H9 (cell line): ENCODE results near the gene DENND6B. TPM values are rescaled to one million over a fixed set of nuclear protein-coding genes. Genes with fewer than 3 reads are reported as not detected.

Experiments used
- DNase-seq: peaks from one replicate; pipeline ENCODE4 v3.0.0-alpha.2; 2017
- H2AFZ ChIP-seq: one replicate; pipeline ENCODE4 v1.6.1; 2013; ENCODE audit warnings: mild to moderate bottlenecking, low read length, control low read depth, moderate library complexity
- H2AK5ac ChIP-seq: 2 replicates; pipeline ENCODE4 v1.6.1; 2013; ENCODE audit warnings: low read length, control low read depth, mixed read lengths; ENCODE audit not compliant: insufficient read length
- H2BK120ac ChIP-seq: one replicate; pipeline ENCODE4 v1.6.1; 2013; ENCODE audit warnings: low read depth, mild to moderate bottlenecking, low read length, control low read depth, inconsistent platforms; ENCODE audit not compliant: poor library complexity, severe bottlenecking
- H2BK12ac ChIP-seq: 2 replicates; pipeline ENCODE4 v1.6.1; 2013; ENCODE audit warnings: low read length, control low read depth, mixed read lengths, low read depth; ENCODE audit not compliant: insufficient read length
- H2BK15ac ChIP-seq: 2 replicates; pipeline ENCODE4 v1.6.1; 2013; ENCODE audit warnings: low read depth, low read length, control low read depth
- H2BK20ac ChIP-seq: one replicate; pipeline ENCODE4 v1.6.1; 2013; ENCODE audit warnings: low read depth, mild to moderate bottlenecking, low read length, control low read depth, inconsistent platforms; ENCODE audit not compliant: poor library complexity, severe bottlenecking
- H2BK5ac ChIP-seq: 2 replicates; pipeline ENCODE4 v1.6.1; 2013; ENCODE audit warnings: low read length, control low read depth, mixed read lengths; ENCODE audit not compliant: insufficient read length
- H3K14ac ChIP-seq: 2 replicates; pipeline ENCODE4 v1.6.1; 2013; ENCODE audit warnings: low read length, control low read depth; ENCODE audit not compliant: insufficient read depth
- H3K18ac ChIP-seq: 2 replicates; pipeline ENCODE4 v1.6.1; 2013; ENCODE audit warnings: low read depth, mild to moderate bottlenecking, mixed read lengths, low read length, control low read depth; ENCODE audit not compliant: insufficient read length
- H3K23ac ChIP-seq: 2 replicates; pipeline ENCODE4 v1.6.1; 2013; ENCODE audit warnings: low read length, control low read depth, mixed read lengths, low read depth; ENCODE audit not compliant: insufficient read length
- H3K23me2 ChIP-seq: 2 replicates; pipeline ENCODE4 v1.6.1; 2013; ENCODE audit warnings: low read depth, mild to moderate bottlenecking, mixed read lengths, low read length, control low read depth; ENCODE audit not compliant: insufficient read length, poor library complexity, severe bottlenecking
- H3K27ac ChIP-seq: 2 replicates; pipeline ENCODE4 v1.5.1; 2013; ENCODE audit warnings: low read length, control low read depth, mixed read lengths, low read depth; ENCODE audit not compliant: insufficient read length
- H3K27me3 ChIP-seq: 2 replicates; pipeline ENCODE4 v1.6.1; 2013; ENCODE audit warnings: low read length, control low read depth, inconsistent platforms; ENCODE audit not compliant: insufficient read depth
- H3K4ac ChIP-seq: 2 replicates; pipeline ENCODE4 v1.6.1; 2013; ENCODE audit warnings: low read depth, mild to moderate bottlenecking, control low read depth, inconsistent platforms, low read length, moderate library complexity
- H3K4me1 ChIP-seq: 2 replicates; pipeline ENCODE4 v1.6.1; 2013; ENCODE audit warnings: low read length, control low read depth, inconsistent platforms; ENCODE audit not compliant: insufficient read depth
- H3K4me2 ChIP-seq: 2 replicates; pipeline ENCODE4 v1.6.1; 2013; ENCODE audit warnings: low read length, control low read depth, mixed read lengths; ENCODE audit not compliant: insufficient read length, insufficient read depth
- H3K56ac ChIP-seq: 2 replicates; pipeline ENCODE4 v1.6.1; 2013; ENCODE audit warnings: low read depth, mild to moderate bottlenecking, mixed read lengths, low read length, control low read depth; ENCODE audit not compliant: insufficient read length
- H3K79me1 ChIP-seq: 2 replicates; pipeline ENCODE4 v1.6.1; 2013; ENCODE audit warnings: low read depth, mild to moderate bottlenecking, moderate library complexity, low read length, control low read depth, inconsistent platforms; ENCODE audit not compliant: insufficient read depth, poor library complexity, severe bottlenecking
- H3K79me2 ChIP-seq: 2 replicates; pipeline ENCODE4 v1.6.1; 2013; ENCODE audit warnings: low read length, control low read depth, inconsistent platforms; ENCODE audit not compliant: insufficient read depth
- H3K9ac ChIP-seq: 2 replicates; pipeline ENCODE4 v1.6.1; 2013; ENCODE audit warnings: low read length, control low read depth, mixed read lengths; ENCODE audit not compliant: insufficient read length; ENCODE audit errors: extremely low read depth
- H3K9me3 ChIP-seq: one replicate; pipeline ENCODE4 v1.6.1; 2013; ENCODE audit warnings: low read depth, low read length, inconsistent platforms; ENCODE audit not compliant: control insufficient read depth
- H3T11ph ChIP-seq: one replicate; pipeline ENCODE4 v1.6.1; 2013; ENCODE audit warnings: mild to moderate bottlenecking, low read length, control low read depth, inconsistent platforms
- H4K20me1 ChIP-seq: one replicate; pipeline ENCODE4 v1.6.1; 2013; ENCODE audit not compliant: control insufficient read depth, insufficient read length, insufficient read depth
- H4K5ac ChIP-seq: 2 replicates; pipeline ENCODE4 v1.6.1; 2013; ENCODE audit warnings: low read depth, mild to moderate bottlenecking, mixed read lengths, low read length, control low read depth; ENCODE audit not compliant: insufficient read length
- H4K8ac ChIP-seq: replicated peaks from 2 replicates; pipeline ENCODE4 v1.6.1; 2013; ENCODE audit warnings: low read length, control low read depth, mixed read lengths, low read depth; ENCODE audit not compliant: insufficient read length
- H4K91ac ChIP-seq: 2 replicates; pipeline ENCODE4 v1.6.1; 2013; ENCODE audit warnings: low read depth, mild to moderate bottlenecking, moderate library complexity, mixed read lengths, low read length, control low read depth; ENCODE audit not compliant: insufficient read length
- H3K27ac Mint-ChIP-seq, 3 experiments: 2 replicates in 2 of 3; 3 replicates in 1 of 3; pipeline ENCODE4 v1.8.0; 2020 to 2021; ENCODE audit warnings: mixed read lengths in 3 of 3, mild to moderate bottlenecking in 1 of 3, moderate library complexity in 1 of 3
- H3K27me3 Mint-ChIP-seq: 2 replicates; pipeline ENCODE4 v1.8.0; 2021; ENCODE audit warnings: low read depth, mild to moderate bottlenecking, moderate library complexity, mixed read lengths
- H3K36me3 Mint-ChIP-seq, 3 experiments: 2 replicates in 2 of 3; 3 replicates in 1 of 3; pipeline ENCODE4 v1.8.0; 2020 to 2021; ENCODE audit warnings: low read depth in 3 of 3, mixed read lengths in 3 of 3; ENCODE audit not compliant: insufficient read depth in 1 of 3
- H3K4me1 Mint-ChIP-seq, 2 experiments: 2 replicates each; pipeline ENCODE4 v1.8.0; 2020; ENCODE audit warnings: mixed read lengths in 2 of 2
- H3K4me3 Mint-ChIP-seq, 2 experiments: 2 replicates in 1 of 2; 3 replicates in 1 of 2; pipeline ENCODE4 v1.8.0; 2020 to 2021; ENCODE audit warnings: mild to moderate bottlenecking in 2 of 2, mixed read lengths in 2 of 2, moderate library complexity in 1 of 2
- H3K9me3 Mint-ChIP-seq, 2 experiments: 2 replicates in 1 of 2; 3 replicates in 1 of 2; pipeline ENCODE4 v1.8.0; 2020; ENCODE audit warnings: mild to moderate bottlenecking in 2 of 2, mixed read lengths in 2 of 2, moderate library complexity in 1 of 2
- WGBS: extraction: QIAGEN DNeasy Blood & Tissue Kit; methylation state at CpG from one replicate; pipeline ENCODE4 v1.1.7; 2013; ENCODE audit warnings: missing lambda C conversion rate, low lambda C conversion rate, mixed read lengths; ENCODE audit not compliant: insufficient read length; ENCODE audit errors: extremely low coverage; 5-methylcytosine and 5-hydroxymethylcytosine counted together
- total RNA-seq: library from RNA; stranded (reverse); gene quantifications from 2 replicates; pipeline ENCODE4 v1.2.1, GENCODE V29; 2021
- TF ChIP-seq, protein P1 (sequence below): fragments of 200-600 bp; sonication (generic); conservative IDR thresholded peaks from 3 replicates; pipeline ENCODE4 v1.8.0; 2021; ENCODE audit warnings: antibody characterized with exemption, mild to moderate bottlenecking

DENND6B gene
- total RNA-seq, 1 experiment from 2014 or later, result 1.5 TPM

DNA sequence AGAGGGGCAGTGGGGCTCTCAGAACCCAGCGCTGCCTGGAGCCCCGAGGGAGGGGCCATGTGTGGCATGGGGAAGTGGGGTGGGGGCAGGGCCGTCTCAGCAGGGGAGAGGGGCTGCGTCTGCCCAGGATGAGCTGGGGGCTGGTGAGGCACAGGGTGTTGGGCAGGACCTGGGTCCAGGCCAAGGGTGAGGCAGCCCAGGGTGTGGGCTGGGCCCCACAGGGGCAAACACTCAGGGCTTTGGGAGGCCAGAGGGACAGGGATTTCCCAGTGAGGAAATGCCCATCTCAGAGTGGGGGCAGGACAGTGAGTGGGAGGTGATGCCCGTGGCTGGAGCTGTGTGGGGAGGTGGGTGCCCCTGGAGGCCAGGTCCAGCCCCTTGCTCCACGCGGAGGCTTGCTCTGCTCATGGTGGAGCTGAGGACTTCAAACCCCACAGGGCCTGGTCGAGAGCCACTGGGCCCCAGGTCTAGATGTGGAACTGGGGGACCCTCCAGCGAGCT lies 24.7 kb downstream of the DENND6B start:
- TF ChIP-seq, protein P1, sequence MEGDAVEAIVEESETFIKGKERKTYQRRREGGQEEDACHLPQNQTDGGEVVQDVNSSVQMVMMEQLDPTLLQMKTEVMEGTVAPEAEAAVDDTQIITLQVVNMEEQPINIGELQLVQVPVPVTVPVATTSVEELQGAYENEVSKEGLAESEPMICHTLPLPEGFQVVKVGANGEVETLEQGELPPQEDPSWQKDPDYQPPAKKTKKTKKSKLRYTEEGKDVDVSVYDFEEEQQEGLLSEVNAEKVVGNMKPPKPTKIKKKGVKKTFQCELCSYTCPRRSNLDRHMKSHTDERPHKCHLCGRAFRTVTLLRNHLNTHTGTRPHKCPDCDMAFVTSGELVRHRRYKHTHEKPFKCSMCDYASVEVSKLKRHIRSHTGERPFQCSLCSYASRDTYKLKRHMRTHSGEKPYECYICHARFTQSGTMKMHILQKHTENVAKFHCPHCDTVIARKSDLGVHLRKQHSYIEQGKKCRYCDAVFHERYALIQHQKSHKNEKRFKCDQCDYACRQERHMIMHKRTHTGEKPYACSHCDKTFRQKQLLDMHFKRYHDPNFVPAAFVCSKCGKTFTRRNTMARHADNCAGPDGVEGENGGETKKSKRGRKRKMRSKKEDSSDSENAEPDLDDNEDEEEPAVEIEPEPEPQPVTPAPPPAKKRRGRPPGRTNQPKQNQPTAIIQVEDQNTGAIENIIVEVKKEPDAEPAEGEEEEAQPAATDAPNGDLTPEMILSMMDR, result no peak
- DNase-seq, result no peak
- Histone ChIP-seq H2BK120ac (no peak overlapping the region), H4K8ac (no peak overlapping the region), H3K9me3 (no peaks in the 10 kb centered on the region), H3K27ac (no peak overlapping the region), H3K4me2 (no peak overlapping the region), H2BK20ac (no peak overlapping the region), H3K14ac (no peak overlapping the region; the same call in 1 of the 2 replicates), H2AFZ (no peak overlapping the region), H3K56ac (no peak overlapping the region), H3K79me1 (no peaks in the 10 kb centered on the region), H3K79me2 (no peaks in the 10 kb centered on the region), H2AK5ac (no peak overlapping the region), H4K5ac (no peak overlapping the region), H3K4me1 (no peaks in the 10 kb centered on the region), H3K27me3 (no peaks in the 10 kb centered on the region), H3K9ac (no peak overlapping the region), H2BK12ac (no peak overlapping the region), H3K4ac (no peak overlapping the region), H4K20me1 (no peaks in the 10 kb centered on the region), H2BK5ac (no peak overlapping the region), H3K23me2 (peaks cover 11% of the 10 kb centered on the region), H3K18ac (no peak overlapping the region), H2BK15ac (no peak overlapping the region), H3K23ac (no peak overlapping the region), H4K91ac (no peak overlapping the region), H3T11ph (no peak overlapping the region)
- peaks cover 4% of the 10 kb centered on the region; the same call in 1 of the 2 replicates for H3K27me3 Mint-ChIP-seq
- no peak overlapping the region for H3K27ac Mint-ChIP-seq
- H3K36me3 Mint-ChIP-seq, result no peaks in the 10 kb centered on the region
- H3K9me3 Mint-ChIP-seq, result no peaks in the 10 kb centered on the region
- no peak overlapping the region for H3K4me3 Mint-ChIP-seq
- H3K4me1 Mint-ChIP-seq, result peaks cover 19 to 35% of the 10 kb centered on the region in 2 experiments
- no CpG with 5 or more reads among the region's 9 CpGs for WGBS
